SIG-M5 (cell line): ENCODE data around the gene ROMO1.

Experiments used
- DNase-seq: peaks from one replicate; lab custom pipeline; 2025; lab: John Stamatoyannopoulos, UW

Gene ROMO1

DNA sequence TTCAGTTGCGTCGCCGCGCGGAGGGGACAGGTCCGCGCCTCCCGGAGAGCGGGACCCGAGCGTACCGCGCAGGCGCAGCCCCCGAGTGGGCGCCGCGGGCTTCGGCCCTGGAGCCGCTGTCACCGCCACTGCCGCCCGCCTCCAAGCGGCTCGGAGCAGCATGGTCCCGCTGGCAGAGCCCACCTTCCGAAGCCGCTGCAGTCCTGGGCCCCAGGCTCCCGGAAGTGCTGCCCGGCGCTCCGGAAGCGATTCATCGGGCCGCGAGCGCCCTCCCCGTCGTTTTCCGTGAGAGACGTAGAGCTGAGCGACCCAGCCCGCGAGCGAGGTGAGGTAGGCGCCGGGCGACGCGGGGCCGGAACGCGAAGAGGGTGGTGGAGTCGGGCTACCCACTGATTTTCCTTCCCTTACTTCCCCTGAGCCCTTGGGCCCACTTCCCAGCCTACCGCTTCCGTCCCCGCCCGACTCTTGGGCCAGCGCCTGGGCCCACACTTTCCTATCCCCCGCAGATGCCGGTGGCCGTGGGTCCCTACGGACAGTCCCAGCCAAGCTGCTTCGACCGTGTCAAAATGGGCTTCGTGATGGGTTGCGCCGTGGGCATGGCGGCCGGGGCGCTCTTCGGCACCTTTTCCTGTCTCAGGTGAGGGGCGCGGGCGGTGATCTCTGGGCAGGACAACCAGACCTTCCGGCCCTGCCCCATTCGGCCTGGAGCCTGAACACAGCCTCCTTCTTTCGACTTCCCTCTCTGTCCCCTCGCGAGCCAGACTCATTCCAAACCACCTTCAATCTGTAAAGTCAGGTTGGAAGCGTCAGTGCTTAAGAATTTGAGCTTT, at the start of gene ROMO1, which contains the start of gene NFS1:
Gene ROMO1, plus strand, starts transcription at position 279 of the 830 bp plus-strand sequence. Its CDS starts 228 bp downstream, at position 507.
Gene NFS1, minus strand, starts transcription at position 226 of the 830 bp plus-strand sequence. Its CDS starts 64 bp downstream, at position 162.
- no peak for DNase-seq

- no peak for DNase-seq
These were observed 48.6 kb upstream of the ROMO1 start for GRCh38 chr20:35650632-35651031.

DNA sequence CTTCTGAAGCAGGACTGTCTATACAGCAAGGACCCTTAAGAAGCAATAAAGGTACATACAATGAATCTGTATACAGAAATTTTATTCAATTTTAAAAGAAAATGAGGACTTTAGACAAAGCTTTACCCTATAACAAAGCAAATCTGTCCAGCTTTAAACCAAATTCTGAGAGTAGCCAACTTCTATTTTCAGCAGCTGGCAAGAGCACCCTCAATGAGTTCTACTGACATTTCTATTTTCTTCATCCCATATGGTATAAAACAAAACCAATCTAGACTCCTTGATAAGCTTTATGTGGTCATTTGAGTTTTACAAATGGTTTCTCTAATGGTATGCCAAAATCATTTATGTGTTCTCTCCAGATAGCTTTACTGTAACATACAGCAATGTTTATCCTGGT, 47.2 kb upstream of the ROMO1 start:
- DNase-seq, result no peak

DNA sequence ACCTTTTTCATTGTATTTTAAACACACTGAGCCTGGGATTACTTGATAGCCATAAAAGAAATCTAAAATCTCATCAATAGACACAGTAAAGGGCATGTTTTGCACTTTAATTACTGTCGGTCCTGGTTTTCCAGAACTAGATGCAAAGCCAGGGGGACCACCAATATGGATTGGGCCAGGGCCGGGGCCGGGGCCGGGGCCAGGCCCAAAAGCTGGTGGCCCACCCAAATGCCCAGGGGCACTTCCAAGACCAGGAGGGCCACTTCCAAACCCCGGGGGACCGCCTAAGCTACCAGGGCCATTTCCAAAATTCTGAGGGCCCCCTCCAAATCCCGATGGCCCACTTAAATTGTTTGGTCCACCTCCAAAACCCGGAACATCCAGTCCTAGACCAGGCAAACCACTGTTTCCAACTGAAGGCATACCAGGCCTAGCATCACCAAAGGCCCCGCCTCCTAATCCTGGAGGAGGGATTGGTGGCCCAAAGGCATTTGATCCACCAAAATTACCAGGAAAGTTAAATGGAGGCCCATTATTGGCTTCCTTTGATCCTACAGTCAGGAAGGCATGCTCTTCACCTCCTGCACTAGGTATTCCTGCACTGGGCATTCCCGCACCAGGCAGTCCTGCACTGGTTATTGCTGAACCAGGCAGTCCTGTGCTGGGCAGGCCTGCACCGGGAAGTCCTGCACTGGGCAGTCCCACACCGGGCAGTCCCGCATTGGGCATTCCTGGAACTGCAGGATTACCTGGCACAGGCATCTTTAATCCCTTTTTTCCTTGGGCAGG, 46.4 kb upstream of the ROMO1 start:
- no peak for DNase-seq

GRCh38 chr20:35653430-35653734, 45.8 kb upstream of the ROMO1 start:
- no peak for DNase-seq

DNA sequence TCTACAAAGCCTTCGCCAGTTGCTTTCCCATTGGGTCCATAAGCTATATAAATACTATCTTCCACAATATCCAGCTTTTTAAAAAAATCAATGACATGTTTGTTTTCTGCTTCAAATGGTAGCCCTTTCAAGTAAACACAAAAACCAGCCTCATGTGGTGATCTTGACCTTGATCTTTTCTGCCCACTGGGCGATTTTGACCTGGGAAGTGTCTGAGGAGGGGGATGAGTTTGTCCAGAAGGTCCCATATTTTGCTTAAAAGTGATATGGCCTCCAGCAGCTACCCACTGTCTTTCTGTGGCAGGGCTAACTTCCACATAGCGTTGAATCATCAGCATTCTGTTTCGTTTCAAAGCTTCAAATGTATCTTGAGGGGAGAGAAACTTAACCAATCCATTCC, 45.3 kb upstream of the ROMO1 start:
- DNase-seq, result no peak

DNA sequence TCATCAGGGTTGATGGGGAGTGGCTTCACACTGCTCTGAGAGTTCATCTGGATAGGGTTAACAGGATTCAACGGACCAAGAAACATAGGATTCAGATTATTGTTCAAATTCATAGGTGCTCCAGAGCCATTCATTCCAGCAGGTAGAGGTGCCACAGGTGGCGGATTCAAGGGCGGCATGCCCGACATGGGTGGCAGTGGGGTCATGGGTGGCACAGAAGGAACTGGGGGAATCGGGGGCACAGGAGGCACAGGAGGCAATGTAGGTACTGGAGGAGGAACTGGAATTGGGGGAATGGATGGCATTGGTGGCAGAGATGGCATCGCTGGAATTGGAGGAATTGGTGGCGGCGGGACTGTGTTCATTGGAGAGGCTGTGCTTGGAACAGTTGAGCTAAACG, 44.8 kb upstream of the ROMO1 start:
- no peak for DNase-seq

DNA sequence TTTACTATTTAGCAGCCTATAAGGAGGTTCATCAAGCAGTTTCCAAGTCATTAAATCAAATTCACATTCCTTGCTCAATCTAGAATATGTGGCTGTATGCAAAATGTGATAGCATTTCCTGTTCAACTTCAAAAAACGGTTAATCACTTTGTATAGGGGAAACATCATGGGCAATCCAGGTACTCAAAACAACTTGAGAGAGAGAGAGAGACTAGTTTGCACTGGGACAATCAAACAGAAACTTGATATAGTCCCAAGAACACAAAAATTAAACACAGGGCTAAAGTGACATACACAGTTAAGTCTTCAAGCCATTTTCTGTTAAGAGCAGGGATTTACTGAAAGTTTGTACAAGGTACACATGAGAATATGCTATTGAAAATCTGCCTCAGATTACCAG, 41.9 kb upstream of the ROMO1 start:
- no peak for DNase-seq

DNA sequence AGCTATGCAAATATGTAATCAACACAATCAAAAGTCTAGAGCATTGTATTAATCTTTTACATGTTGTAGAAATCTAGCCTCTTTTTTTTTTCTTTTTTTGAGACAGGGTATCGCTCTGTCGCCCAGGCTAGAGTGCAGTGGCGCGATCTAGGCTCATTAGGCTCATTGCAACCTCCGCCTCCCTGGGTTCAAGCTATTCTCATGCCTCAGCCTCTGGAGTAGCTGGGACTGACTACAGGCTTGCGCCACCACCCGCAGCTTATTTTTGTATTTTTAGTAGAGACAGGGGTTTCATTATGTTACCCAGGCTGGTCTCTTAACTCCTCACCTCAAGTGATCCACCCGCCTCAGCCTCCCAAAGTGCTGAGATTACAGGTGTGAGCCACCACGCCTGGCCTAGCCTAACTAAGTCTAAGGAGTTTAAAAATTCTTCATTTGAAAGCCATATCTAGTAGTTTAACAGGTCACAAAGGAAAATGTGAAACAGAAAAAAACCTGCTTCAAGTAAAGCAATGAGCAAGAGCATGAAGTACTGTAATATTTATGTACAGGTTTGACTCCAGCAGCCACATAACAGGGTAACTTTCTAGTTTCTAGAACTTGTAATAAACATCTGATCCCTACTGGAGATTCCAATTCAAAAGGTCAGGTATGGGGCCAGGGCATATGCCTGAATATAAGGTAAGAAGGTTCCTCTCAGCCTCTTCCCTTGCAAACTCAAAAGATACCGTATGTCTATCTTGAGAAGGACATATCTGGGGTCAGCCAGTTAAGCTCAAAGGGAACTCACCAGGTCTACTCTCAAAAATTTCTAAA, 38.9 kb upstream of the ROMO1 start:
- DNase-seq, result no peak

GRCh38 chr20:35661053-35661452, 38.2 kb upstream of the ROMO1 start:
- DNase-seq, result no peak

DNA sequence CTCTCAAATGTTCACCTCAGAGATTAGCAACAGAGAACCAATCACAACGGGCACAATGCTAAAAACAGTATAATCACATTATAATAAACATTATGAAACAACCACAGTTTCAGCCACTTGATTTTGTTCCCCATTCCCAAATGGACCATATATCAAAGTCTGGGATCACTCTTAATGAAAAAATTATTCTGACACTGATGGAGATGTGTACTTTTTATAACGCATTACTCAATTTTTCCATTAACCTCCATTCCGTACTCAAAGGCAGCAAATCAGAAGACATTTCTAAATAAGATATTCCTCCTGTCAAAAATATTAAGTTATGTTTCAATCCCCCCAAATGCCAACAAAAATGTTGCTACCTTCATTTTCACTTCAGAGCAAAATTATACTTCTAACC, 37.3 kb upstream of the ROMO1 start:
- DNase-seq, result no peak

GRCh38 chr20:35662551-35662950, 36.7 kb upstream of the ROMO1 start:
- no peak for DNase-seq

DNA sequence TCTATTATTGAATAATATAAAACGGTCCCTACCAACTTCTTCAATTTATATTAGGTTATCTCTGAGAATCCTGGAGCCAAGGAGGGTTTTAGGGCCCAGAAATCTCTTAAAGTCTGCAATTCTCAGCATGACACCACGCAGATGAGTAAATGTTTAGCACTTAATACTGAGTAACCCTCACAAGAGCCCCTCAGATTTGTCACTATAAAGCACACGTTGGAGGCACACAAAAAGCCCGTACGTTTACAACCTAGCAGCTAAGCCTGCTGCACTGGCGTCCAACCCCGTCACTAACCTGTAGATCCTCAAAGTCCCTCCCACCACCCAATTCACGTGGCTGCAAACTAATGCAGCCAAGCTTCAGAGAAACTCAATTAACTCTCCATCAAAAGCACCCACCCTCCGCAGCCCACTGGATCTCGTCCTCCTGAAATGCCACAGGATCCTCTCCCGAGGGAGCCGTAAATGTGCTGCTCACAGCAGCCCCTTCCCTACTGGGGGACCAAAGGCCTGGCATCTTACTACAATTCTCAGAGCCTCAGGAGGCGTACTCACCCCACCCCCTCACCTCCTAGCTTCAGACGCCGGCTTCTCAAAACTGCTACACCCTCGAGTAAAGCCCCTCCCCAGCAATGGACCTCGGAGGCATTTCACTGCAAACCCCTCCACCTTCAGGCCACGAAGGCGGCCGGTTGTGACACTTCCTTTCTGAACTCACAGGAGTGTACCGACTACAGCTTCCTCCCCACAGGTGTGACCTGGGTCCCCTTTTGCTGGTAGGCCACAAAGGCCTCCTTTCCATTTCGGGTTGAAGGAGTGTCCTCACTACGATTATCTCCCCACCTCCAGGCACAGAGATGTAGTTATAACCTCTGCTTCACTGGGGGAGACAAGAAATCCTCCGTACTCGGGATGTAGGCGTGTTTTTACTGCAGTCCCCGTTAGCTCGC, 35.4 kb upstream of the ROMO1 start:
- DNase-seq, result no peak

DNA sequence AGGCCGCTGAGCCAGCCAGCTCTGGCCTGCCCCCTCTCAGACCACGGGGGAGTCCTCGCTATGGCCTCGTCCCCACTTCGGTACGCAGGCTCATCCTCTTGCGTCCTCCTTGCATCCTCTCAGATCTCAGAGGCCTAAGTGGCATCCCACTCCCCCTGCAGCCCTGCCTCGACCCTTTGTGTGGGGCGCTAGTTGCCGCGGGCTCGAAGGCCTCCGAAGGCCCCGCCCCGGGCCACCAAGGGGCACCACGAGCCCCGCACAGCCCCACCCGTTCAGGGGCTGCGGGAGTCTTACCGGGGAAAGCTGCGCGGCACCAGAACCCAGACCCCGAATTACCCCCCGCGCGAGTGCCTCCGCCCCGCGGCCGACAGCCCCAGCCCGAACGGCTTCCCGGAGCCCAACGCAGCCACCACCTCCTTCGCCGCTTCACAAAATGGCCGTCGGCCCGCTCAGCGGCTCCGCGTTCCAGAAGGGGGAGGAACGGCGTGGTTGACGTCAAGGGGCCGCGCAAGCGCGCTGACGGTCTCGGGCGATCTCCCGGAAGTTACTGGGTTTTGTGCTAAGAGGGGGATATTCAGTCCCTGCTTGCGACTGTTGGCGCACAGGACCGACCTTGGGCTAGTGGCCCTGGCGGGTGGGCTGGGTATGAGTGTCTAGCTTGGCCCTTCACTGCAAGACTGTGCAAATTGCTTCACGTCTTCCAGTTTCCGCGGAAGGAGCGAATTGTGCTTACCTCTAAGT, 34.6 kb upstream of the ROMO1 start, which contains the start of the genes CPNE1 and RBM12:
Gene CPNE1, minus strand, starts transcription at position 435 of the 741 bp plus-strand sequence. CDS start 31,977 bp downstream, outside the sequence.
Gene RBM12, minus strand, starts transcription at position 435 of the 741 bp plus-strand sequence. CDS start 9,578 bp downstream, outside the sequence.
- peak; percentile 49 for DNase-seq

DNA sequence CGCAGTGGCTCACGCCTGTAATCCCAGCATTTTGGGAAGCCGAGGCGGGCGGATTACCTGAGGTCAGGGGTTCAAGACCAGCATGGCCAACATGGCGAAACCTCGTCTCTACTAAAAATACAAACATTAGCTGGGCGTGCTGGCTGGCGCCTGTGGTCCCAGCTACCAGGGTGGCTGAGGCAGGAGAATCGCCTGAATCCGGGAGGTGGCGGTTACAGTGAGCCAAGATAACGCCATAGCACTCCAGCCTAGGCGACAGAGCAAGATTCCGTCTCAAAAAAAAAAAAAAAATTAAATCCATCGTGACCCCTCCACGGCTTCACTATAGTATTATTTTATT, 33.3 kb upstream of the ROMO1 start:
- no peak for DNase-seq

DNA sequence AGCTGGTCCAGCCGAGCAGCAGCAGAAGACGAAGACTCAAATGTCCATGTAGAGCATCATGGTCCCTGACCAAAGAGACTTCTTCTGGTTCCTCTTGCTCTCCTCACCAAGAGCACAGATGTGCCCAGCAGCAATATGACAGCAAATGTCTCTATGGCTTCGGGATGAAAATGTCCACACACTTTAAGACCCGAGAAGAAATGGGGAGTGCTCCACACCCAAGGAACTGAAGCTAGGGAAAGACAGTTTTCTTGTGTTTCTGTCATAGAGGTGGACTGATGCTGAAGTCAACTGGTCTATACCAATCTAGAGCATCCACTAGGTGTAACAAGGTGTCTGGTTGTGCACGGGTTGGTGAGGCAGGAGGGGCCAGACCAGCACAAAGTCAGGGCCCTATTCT, 30.0 kb upstream of the ROMO1 start:
- DNase-seq, result no peak

DNA sequence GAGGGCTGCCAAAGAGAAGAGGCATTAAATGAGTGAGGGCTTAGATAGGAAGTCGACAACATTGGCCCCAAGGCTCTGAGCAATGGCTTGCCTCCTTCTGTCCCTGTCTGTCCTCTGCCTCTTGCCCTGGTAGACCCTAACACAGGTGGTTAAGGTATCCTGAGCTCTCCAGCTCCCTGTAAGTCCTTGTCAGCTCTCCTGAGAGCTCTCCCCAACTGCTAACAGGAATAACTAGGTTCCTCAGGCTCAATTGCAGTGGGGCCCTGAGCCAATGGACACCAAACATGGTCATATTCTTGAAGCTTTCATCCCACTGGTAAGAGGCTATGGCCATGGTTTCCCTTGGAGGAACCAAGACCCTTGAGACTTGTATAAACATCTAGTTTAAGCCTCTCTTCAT, 29.5 kb upstream of the ROMO1 start:
- DNase-seq, result no peak

- no peak for DNase-seq
These were observed 25.3 kb upstream of the ROMO1 start for GRCh38 chr20:35673884-35674283.

GRCh38 chr20:35674921-35675320, 24.3 kb upstream of the ROMO1 start:
- DNase-seq, result no peak

GRCh38 chr20:35680452-35681183, 18.6 kb upstream of the ROMO1 start:
- DNase-seq, result no peak
